ENCODE measurements around the gene TBC1D10B. TPM values are rescaled to one million over a fixed set of nuclear protein-coding genes. Genes with fewer than 3 reads are reported as not detected.
A peak's percentile ranks its signal among the peaks of the same experiment; 100 is the strongest.

The TBC1D10B gene
- total RNA-seq, 2 experiments from 2014 or later, result 12.7 to 14.7 TPM

GRCh38 chr16:30382111-30382881 is 12.0 kb upstream of the TBC1D10B start, which contains the start of gene SEPTIN1:
SEPTIN1 (minus strand) TSS chr16:30382561; CDS start chr16:30382542, 19 bp downstream.
- ChIA-PET POLR2A (interaction anchor here (0.8 to 7.3 kb wide), 26 partner anchors 12 to 574 kb away, joined by 3 to 153 read pairs (median 6); partner anchors contain the start of genes ALDOA, CD2BP2, CORO1A and DCTPP1), CTCF (interaction anchor here (0.8 to 3.4 kb wide), 10 partner anchors 9 to 175 kb away, joined by 3 to 20 read pairs (median 3); partner anchors contain the start of genes DCTPP1, TBC1D10B and ZNF48)
- H3K36me3 ChIP-seq (ENCODE audit: insufficient read depth, low read length), result peaks cover 15% of the 10 kb centered on the region
- no peaks in the 10 kb centered on the region for H3K27me3 Mint-ChIP-seq
- H3K4me1 Mint-ChIP-seq (ENCODE audit: low read depth), result peaks cover 60% of the 10 kb centered on the region
- intact Hi-C loops (cut with DNase I, micrococcal nuclease), result loop anchor here in 1 of 2 experiments (1.0 kb wide), 1 partner anchor 27 kb away; no protein-coding TSS in a partner anchor
- peak within 1 kb of the TSS; percentile 99 for H3K4me3 Mint-ChIP-seq
- peaks cover 41% of the 10 kb centered on the region for H3K36me3 Mint-ChIP-seq (ENCODE audit: low read depth)
- TF ChIP-seq, protein P1, sequence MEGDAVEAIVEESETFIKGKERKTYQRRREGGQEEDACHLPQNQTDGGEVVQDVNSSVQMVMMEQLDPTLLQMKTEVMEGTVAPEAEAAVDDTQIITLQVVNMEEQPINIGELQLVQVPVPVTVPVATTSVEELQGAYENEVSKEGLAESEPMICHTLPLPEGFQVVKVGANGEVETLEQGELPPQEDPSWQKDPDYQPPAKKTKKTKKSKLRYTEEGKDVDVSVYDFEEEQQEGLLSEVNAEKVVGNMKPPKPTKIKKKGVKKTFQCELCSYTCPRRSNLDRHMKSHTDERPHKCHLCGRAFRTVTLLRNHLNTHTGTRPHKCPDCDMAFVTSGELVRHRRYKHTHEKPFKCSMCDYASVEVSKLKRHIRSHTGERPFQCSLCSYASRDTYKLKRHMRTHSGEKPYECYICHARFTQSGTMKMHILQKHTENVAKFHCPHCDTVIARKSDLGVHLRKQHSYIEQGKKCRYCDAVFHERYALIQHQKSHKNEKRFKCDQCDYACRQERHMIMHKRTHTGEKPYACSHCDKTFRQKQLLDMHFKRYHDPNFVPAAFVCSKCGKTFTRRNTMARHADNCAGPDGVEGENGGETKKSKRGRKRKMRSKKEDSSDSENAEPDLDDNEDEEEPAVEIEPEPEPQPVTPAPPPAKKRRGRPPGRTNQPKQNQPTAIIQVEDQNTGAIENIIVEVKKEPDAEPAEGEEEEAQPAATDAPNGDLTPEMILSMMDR (IDR thresholded peaks at IDR 0.05), result no peak
- H3K27ac ChIP-seq (ENCODE audit: low read depth in 1 of 2, low read length in 2 of 2), result peak within 1 kb of the TSS; percentile 89 to 100
- H3K27ac Mint-ChIP-seq, result peak within 1 kb of the TSS; percentile 100
- ATAC-seq (ENCODE audit: poor library complexity) (peak; percentile 33), DNase-seq (peak; percentile 66 to 90 (median 78))
- no peaks in the 10 kb centered on the region for H3K9me3 Mint-ChIP-seq
- no peaks in the 10 kb centered on the region for H3K9me3 ChIP-seq (ENCODE audit: control insufficient read depth in 1 of 2, insufficient read depth in 1 of 2, low read length in 2 of 2)
- peak within 1 kb of the TSS; percentile 81 for H3K4me3 ChIP-seq (ENCODE audit: low read length)
- H3K27me3 ChIP-seq (ENCODE audit: control insufficient read depth in 1 of 2, insufficient read depth in 2 of 2, low read length in 2 of 2), result no peaks in the 10 kb centered on the region
- H3K4me1 ChIP-seq (ENCODE audit: insufficient read depth, low read length), result peaks cover 70% of the 10 kb centered on the region

DNA sequence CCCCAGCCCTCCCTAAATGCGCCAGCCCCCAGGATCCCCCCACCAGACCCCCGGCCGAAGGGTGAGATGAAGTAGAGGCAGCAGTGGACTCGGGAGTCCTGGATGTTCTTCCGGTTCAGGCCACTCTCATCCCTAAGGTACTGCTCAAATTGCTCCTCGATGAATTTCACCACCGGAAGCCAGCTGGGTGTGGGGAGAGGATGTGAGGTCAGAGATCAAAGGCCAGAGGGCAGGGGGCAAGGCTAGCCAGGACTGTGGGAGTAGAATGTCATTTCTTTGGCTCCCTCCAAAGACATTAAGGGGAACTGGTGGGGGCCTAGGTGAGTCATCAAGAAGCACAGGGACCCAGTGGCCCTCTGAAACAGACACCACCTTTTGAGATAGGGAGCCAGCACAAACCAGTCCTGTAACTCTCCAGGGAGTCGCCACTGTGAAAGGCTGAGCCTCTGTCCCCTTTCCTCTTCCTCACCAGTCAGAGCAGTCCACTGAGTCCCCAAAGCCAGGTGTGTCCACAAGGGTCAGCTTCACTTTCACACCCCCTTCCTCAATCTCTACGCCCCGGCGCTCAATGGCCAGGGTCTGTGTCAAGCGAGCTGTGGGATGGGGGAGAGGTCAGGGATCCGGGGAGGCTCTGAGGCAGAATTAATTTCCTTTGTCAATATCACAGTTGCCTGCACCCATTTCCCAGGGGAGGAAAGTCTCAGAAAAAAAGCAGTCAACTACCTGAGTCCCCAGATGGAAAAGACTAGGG is 11.2 kb upstream of the TBC1D10B start:
- peak overlapping the region; percentile 99 for H3K4me3 Mint-ChIP-seq
- Histone ChIP-seq H3K4me1 (ENCODE audit: insufficient read depth, low read length) (peaks cover 78% of the 10 kb centered on the region), H3K27me3 (ENCODE audit: control insufficient read depth in 1 of 2, insufficient read depth in 2 of 2, low read length in 2 of 2) (no peaks in the 10 kb centered on the region), H3K36me3 (ENCODE audit: insufficient read depth, low read length) (peaks cover 15% of the 10 kb centered on the region), H3K4me3 (ENCODE audit: low read length) (peak overlapping the region; percentile 81), H3K27ac (ENCODE audit: low read depth in 1 of 2, low read length in 2 of 2) (peak overlapping the region; percentile 89 to 100), H3K9me3 (ENCODE audit: control insufficient read depth in 1 of 2, insufficient read depth in 1 of 2, low read length in 2 of 2) (no peaks in the 10 kb centered on the region)
- ATAC-seq (ENCODE audit: poor library complexity), result no peak
- H3K4me1 Mint-ChIP-seq (ENCODE audit: low read depth), result peaks cover 64% of the 10 kb centered on the region
- H3K27ac Mint-ChIP-seq, result peak overlapping the region; percentile 100
- CTCF ChIA-PET, result interaction anchor here (0.8 to 3.4 kb wide), 4 partner anchors 12 to 176 kb away, joined by 3 to 20 read pairs (median 4); no protein-coding TSS in a partner anchor
- H3K9me3 Mint-ChIP-seq, result no peaks in the 10 kb centered on the region
- DNase-seq, result peak in 4 of 14 experiments; percentile 36 to 61 (median 57)
- POLR2A ChIA-PET, result interaction anchor here (1.2 to 7.3 kb wide), 10 partner anchors 12 to 197 kb away, joined by 5 to 153 read pairs (median 19); partner anchors contain the start of genes CORO1A, DCTPP1, TBC1D10B and ZNF48
- TF ChIP-seq, protein P1 (IDR thresholded peaks at IDR 0.05), result no peak
- H3K27me3 Mint-ChIP-seq, result no peaks in the 10 kb centered on the region
- H3K36me3 Mint-ChIP-seq (ENCODE audit: low read depth), result peaks cover 41% of the 10 kb centered on the region
- intact Hi-C loops (cut with DNase I, micrococcal nuclease), result loop anchor here in 1 of 2 experiments (1.0 kb wide), 1 partner anchor 28 kb away; no protein-coding TSS in a partner anchor

DNA sequence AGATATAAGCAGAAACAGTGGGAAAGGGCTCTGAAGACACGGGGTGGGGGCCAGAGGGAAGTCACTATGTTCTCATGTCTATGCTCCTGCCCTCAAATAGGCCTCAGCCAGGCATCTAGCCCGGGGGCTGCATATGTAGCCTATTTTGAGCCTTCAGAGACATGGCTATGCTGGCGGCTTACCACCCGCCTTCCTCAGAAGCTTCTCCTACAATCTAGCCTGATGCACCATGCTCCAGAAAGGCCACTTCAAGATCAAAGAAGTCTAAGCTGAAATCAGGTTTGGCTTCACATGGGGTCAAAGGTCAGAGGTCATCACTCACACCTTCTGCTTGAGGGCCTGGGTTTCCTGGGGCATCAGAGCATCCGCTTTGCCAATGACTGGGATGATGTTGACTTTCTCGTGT is 10.5 kb upstream of the TBC1D10B start:
- TF ChIP-seq, protein P1 (IDR thresholded peaks at IDR 0.05), result no peak
- peak overlapping the region; percentile 89 to 100 for H3K27ac ChIP-seq (ENCODE audit: low read depth in 1 of 2, low read length in 2 of 2)
- ChIA-PET CTCF (interaction anchor here (1.8 to 1.9 kb wide), 2 partner anchors 12 to 29 kb away, joined by 4 to 10 read pairs; no protein-coding TSS in a partner anchor), POLR2A (interaction anchor here (0.6 to 7.3 kb wide), 5 partner anchors 11 to 198 kb away, joined by 3 to 153 read pairs (median 131); partner anchors contain the start of genes CORO1A, TBC1D10B, ZNF48 and ZNF771)
- Mint-ChIP-seq H3K4me3 (peak overlapping the region; percentile 99), H3K27ac (peak overlapping the region; percentile 100), H3K4me1 (ENCODE audit: low read depth) (peaks cover 64% of the 10 kb centered on the region), H3K9me3 (no peaks in the 10 kb centered on the region), H3K36me3 (ENCODE audit: low read depth) (peaks cover 41% of the 10 kb centered on the region), H3K27me3 (no peaks in the 10 kb centered on the region)
- H3K27me3 ChIP-seq (ENCODE audit: control insufficient read depth in 1 of 2, insufficient read depth in 2 of 2, low read length in 2 of 2), result no peaks in the 10 kb centered on the region
- H3K36me3 ChIP-seq (ENCODE audit: insufficient read depth, low read length), result peaks cover 20% of the 10 kb centered on the region
- ATAC-seq (ENCODE audit: poor library complexity) (no peak), DNase-seq (peak in 3 of 14 experiments; percentile 33 to 50 (median 33))
- intact Hi-C loops (cut with DNase I, micrococcal nuclease), result no loop called here
- no peaks in the 10 kb centered on the region for H3K9me3 ChIP-seq (ENCODE audit: control insufficient read depth in 1 of 2, insufficient read depth in 1 of 2, low read length in 2 of 2)
- H3K4me1 ChIP-seq (ENCODE audit: insufficient read depth, low read length), result peaks cover 85% of the 10 kb centered on the region
- H3K4me3 ChIP-seq (ENCODE audit: low read length), result peak overlapping the region; percentile 81

All from CD4-positive, alpha-beta T cell (primary cell).